Measurements from ENCODE around the gene TRPM3.

TRPM3 gene

DNA sequence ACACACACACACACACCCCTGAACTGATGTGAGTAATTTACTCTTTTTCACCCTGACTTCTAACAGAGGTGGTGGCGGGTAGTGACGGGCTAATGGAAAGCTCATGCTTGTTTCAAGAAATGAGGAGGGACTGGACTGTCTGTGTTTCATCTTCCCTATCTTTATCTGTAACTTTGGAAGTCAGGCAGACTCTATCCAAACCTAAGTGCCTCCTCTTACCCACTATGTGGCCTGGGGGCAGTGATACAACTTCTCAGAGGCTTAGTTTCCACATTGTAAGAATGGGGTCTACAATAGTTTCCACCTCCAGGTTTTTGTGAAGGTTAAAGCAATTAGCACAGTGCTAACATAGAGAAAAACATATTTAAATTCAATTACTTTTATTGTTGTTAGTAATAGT, 5.9 kb upstream of the TRPM3 start:
- no peak overlapping the region for H3K9ac ChIP-seq (ENCODE audit: low read depth, low read length)
- H3K4me1 ChIP-seq (ENCODE audit: control insufficient read depth, insufficient read depth, low read length) = no peaks in the 10 kb centered on the region
- H3K27me3 ChIP-seq (ENCODE audit: control insufficient read depth, insufficient read depth, low read length) = peaks cover 26% of the 10 kb centered on the region
- H3K9me3 ChIP-seq (replicated peaks; ENCODE audit: low read length) = no peaks in the 10 kb centered on the region
- no peak overlapping the region for H3K4me3 ChIP-seq (ENCODE audit: low read length)
- no peak overlapping the region for H3K4me2 ChIP-seq (ENCODE audit: low read length)
- H3K36me3 ChIP-seq (ENCODE audit: insufficient read depth, low read length) = no peaks in the 10 kb centered on the region

GRCh38 chr9:71122421-71122820, 1.0 kb upstream of the TRPM3 start:
- Histone ChIP-seq H3K4me3 (ENCODE audit: low read length) (no peak overlapping the region), H3K9me3 (replicated peaks; ENCODE audit: low read length) (no peaks in the 10 kb centered on the region), H3K27me3 (ENCODE audit: control insufficient read depth, insufficient read depth, low read length) (peaks cover 52% of the 10 kb centered on the region), H3K4me1 (ENCODE audit: control insufficient read depth, insufficient read depth, low read length) (no peaks in the 10 kb centered on the region), H3K9ac (ENCODE audit: low read depth, low read length) (no peak overlapping the region), H3K4me2 (ENCODE audit: low read length) (no peak overlapping the region), H3K36me3 (ENCODE audit: insufficient read depth, low read length) (no peaks in the 10 kb centered on the region)

GRCh38 chr9:71122022-71122275, 528 bp upstream of the TRPM3 start:
- Histone ChIP-seq H3K36me3 (ENCODE audit: insufficient read depth, low read length) (no peaks in the 10 kb centered on the region), H3K27me3 (ENCODE audit: control insufficient read depth, insufficient read depth, low read length) (peaks cover 52% of the 10 kb centered on the region), H3K9me3 (replicated peaks; ENCODE audit: low read length) (no peaks in the 10 kb centered on the region), H3K4me3 (ENCODE audit: low read length) (no peak overlapping the region), H3K4me2 (ENCODE audit: low read length) (no peak overlapping the region), H3K4me1 (ENCODE audit: control insufficient read depth, insufficient read depth, low read length) (no peaks in the 10 kb centered on the region), H3K9ac (ENCODE audit: low read depth, low read length) (no peak overlapping the region)

DNA sequence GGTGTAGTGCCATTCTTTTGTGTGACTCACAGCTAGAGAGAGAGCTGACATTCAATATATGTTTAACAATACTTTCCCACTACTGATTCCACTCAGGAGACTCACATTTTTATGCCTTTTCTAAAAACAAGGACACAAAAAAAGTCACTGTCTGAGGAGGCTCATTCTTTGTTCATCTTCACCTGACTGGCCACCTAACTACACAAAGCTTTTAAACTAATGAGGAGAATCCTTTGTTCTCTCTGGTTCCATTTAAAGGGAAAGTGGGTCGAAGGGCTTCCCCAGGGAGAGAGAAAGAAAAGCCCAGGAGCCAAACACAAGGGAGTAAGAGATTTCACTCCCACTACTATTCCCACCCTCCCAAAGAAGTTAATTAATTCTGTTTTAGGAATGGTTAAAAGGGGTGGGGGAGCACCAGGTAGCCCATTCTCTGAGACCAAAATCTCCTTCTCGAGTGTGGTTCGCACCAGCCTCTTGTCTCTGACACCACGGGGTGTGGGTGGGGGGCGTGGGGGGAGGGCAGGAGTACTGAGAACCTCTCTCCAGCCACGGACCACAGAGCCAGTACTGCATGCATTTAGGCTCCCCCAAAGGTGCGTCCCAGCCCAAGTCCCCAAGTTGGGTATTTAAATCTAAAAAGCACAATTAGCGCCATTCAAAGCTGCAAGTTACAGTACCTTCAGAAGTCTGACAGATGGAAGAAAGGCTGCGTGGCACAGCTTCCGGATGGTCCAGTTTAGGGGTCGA, 747 bp downstream of the TRPM3 start:
- Histone ChIP-seq H3K9ac (ENCODE audit: low read depth, low read length) (no peak overlapping the region), H3K4me1 (ENCODE audit: control insufficient read depth, insufficient read depth, low read length) (no peaks in the 10 kb centered on the region), H3K4me3 (ENCODE audit: low read length) (no peak overlapping the region), H3K27me3 (ENCODE audit: control insufficient read depth, insufficient read depth, low read length) (peaks cover 53% of the 10 kb centered on the region), H3K9me3 (replicated peaks; ENCODE audit: low read length) (no peaks in the 10 kb centered on the region), H3K4me2 (ENCODE audit: low read length) (no peak overlapping the region), H3K36me3 (ENCODE audit: insufficient read depth, low read length) (no peaks in the 10 kb centered on the region)

DNA sequence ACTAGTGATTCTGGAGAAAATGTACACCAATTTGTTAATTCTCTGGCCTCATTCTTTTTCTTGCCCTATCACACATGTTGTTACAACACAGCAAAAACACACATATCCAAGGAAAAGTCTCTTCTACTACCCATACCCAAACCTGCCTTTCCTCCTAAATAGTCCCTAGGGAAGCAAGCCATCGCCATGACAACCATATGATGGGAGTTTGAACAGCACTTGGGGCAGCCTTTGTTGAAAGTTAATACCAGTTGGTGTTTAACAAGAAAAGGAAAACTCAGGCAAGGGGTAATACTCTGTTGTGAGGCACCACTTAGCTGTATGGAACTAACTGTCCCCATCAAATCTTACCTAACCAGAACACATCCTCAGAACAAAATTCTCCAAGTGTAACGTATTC, 1.7 kb downstream of the TRPM3 start:
- no peaks in the 10 kb centered on the region for H3K36me3 ChIP-seq (ENCODE audit: insufficient read depth, low read length)
- H3K4me3 ChIP-seq (ENCODE audit: low read length) = no peak overlapping the region
- H3K4me2 ChIP-seq (ENCODE audit: low read length) = no peak overlapping the region
- H3K9me3 ChIP-seq (replicated peaks; ENCODE audit: low read length) = no peaks in the 10 kb centered on the region
- no peaks in the 10 kb centered on the region for H3K4me1 ChIP-seq (ENCODE audit: control insufficient read depth, insufficient read depth, low read length)
- no peak overlapping the region for H3K9ac ChIP-seq (ENCODE audit: low read depth, low read length)
- peaks cover 59% of the 10 kb centered on the region for H3K27me3 ChIP-seq (ENCODE audit: control insufficient read depth, insufficient read depth, low read length)

DNA sequence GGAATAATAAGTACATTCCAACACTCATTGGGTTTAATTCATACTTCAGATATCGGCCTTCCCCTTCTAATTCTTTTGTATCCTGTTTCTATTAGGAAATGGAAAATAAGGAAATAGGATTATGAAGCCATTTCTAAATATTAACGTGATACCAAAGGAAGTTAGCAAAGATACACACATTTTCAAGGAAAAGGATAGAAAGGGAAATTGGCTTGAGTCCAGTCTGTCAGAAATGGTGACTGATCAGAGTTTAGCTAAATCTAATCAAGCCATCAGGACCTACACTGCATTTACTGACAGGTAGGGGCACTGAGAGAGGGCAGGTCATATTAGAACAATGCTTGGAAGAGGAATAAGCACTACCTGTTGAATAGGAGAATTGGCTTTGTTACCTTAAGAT, 3.1 kb downstream of the TRPM3 start:
- H3K9ac ChIP-seq (ENCODE audit: low read depth, low read length) = no peak overlapping the region
- H3K4me2 ChIP-seq (ENCODE audit: low read length) = no peak overlapping the region
- no peaks in the 10 kb centered on the region for H3K9me3 ChIP-seq (replicated peaks; ENCODE audit: low read length)
- H3K27me3 ChIP-seq (ENCODE audit: control insufficient read depth, insufficient read depth, low read length) = peaks cover 48% of the 10 kb centered on the region
- H3K4me1 ChIP-seq (ENCODE audit: control insufficient read depth, insufficient read depth, low read length) = no peaks in the 10 kb centered on the region
- no peaks in the 10 kb centered on the region for H3K36me3 ChIP-seq (ENCODE audit: insufficient read depth, low read length)
- H3K4me3 ChIP-seq (ENCODE audit: low read length) = no peak overlapping the region

DNA sequence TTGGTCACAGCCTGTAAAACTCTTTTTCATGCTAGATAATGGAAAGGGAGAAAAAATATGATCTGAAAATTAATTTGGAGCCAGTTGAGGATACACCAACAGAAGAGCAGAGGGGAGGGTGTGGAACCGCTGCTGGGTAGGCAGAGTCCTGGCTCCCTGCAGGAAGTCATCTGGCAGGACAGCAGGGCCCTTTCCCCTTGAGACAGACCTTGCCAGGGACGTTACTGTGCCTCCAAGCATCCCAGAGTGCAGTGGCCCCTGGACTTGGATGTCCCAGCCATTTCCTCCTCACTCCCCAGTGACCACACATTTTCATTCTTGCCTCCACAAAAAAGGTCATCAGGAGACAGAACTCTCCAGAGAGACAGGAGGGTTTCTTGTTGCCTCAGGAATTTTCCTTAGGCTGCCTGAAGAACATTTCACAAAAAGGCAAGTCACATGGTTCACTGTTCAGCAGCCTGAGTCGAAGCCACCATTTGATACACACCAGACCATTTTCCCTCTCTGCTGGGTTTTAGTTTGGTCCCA, 5.9 kb downstream of the TRPM3 start:
- Histone ChIP-seq H3K9ac (ENCODE audit: low read depth, low read length) (no peak overlapping the region), H3K4me2 (ENCODE audit: low read length) (no peak overlapping the region), H3K36me3 (ENCODE audit: insufficient read depth, low read length) (no peaks in the 10 kb centered on the region), H3K4me3 (ENCODE audit: low read length) (no peak overlapping the region), H3K4me1 (ENCODE audit: control insufficient read depth, insufficient read depth, low read length) (no peaks in the 10 kb centered on the region), H3K27me3 (ENCODE audit: control insufficient read depth, insufficient read depth, low read length) (peaks cover 26% of the 10 kb centered on the region), H3K9me3 (replicated peaks; ENCODE audit: low read length) (no peaks in the 10 kb centered on the region)

GRCh38 chr9:71112866-71113265, 8.6 kb downstream of the TRPM3 start:
- H3K27me3 ChIP-seq (ENCODE audit: control insufficient read depth, insufficient read depth, low read length) = peaks cover 12% of the 10 kb centered on the region
- no peaks in the 10 kb centered on the region for H3K4me1 ChIP-seq (ENCODE audit: control insufficient read depth, insufficient read depth, low read length)
- H3K9ac ChIP-seq (ENCODE audit: low read depth, low read length) = no peak overlapping the region
- no peaks in the 10 kb centered on the region for H3K9me3 ChIP-seq (replicated peaks; ENCODE audit: low read length)
- H3K36me3 ChIP-seq (ENCODE audit: insufficient read depth, low read length) = no peaks in the 10 kb centered on the region
- H3K4me3 ChIP-seq (ENCODE audit: low read length) = no peak overlapping the region
- no peak overlapping the region for H3K4me2 ChIP-seq (ENCODE audit: low read length)

DNA sequence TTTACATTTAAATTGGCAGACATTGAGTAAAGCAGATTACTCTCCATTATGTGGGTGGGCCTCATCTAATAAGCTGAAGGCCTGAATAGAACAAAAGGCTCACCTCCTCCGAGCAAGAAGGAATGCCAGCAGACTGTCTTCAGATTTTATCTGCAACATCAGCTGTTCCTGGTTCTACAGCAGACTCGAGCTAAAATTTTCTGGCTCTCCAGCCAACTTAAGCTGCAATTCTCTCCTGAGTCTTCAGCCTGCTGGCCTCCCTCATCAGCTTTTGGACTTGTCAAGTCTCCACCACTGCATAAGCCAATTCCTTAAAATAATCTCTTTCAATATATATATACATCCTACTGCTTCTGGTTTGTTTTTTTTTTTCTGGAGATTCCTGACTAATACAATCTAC, 12.5 kb downstream of the TRPM3 start:
- H3K9ac ChIP-seq (ENCODE audit: low read depth, low read length) = no peak overlapping the region
- no peak overlapping the region for H3K4me2 ChIP-seq (ENCODE audit: low read length)
- H3K4me1 ChIP-seq (ENCODE audit: control insufficient read depth, insufficient read depth, low read length) = no peaks in the 10 kb centered on the region
- peaks cover 7% of the 10 kb centered on the region for H3K27me3 ChIP-seq (ENCODE audit: control insufficient read depth, insufficient read depth, low read length)
- no peaks in the 10 kb centered on the region for H3K9me3 ChIP-seq (replicated peaks; ENCODE audit: low read length)
- H3K36me3 ChIP-seq (ENCODE audit: insufficient read depth, low read length) = no peaks in the 10 kb centered on the region
- no peak overlapping the region for H3K4me3 ChIP-seq (ENCODE audit: low read length)

GRCh38 chr9:71106992-71107391, 14.4 kb downstream of the TRPM3 start:
- Histone ChIP-seq H3K4me3 (ENCODE audit: low read length) (no peak overlapping the region), H3K36me3 (ENCODE audit: insufficient read depth, low read length) (no peaks in the 10 kb centered on the region), H3K9me3 (replicated peaks; ENCODE audit: low read length) (no peaks in the 10 kb centered on the region), H3K27me3 (ENCODE audit: control insufficient read depth, insufficient read depth, low read length) (peaks cover 7% of the 10 kb centered on the region), H3K4me1 (ENCODE audit: control insufficient read depth, insufficient read depth, low read length) (no peaks in the 10 kb centered on the region), H3K4me2 (ENCODE audit: low read length) (no peak overlapping the region), H3K9ac (ENCODE audit: low read depth, low read length) (no peak overlapping the region)

DNA sequence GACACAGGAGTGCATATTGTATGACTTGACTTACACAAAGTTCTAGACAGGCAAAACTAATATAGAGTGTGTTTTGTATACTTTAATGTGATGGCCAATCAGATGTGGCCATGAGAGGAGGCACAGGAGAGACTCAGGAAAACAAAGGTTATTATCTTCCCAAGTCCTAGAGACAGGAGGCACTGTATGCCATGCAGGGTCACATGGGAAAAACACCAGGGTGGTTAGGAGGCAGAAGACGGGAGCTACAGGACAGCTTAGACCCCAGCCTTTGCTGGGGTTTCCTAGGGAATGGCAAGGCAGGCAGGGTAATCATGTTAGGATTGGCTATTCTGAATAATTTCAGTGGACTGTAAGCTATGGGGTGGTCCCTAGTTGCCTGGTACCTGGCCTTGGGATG, 16.2 kb downstream of the TRPM3 start:
- H3K9me3 ChIP-seq (replicated peaks; ENCODE audit: low read length) = no peaks in the 10 kb centered on the region
- H3K9ac ChIP-seq (ENCODE audit: low read depth, low read length) = no peak overlapping the region
- H3K36me3 ChIP-seq (ENCODE audit: insufficient read depth, low read length) = no peaks in the 10 kb centered on the region
- H3K4me3 ChIP-seq (ENCODE audit: low read length) = no peak overlapping the region
- no peaks in the 10 kb centered on the region for H3K4me1 ChIP-seq (ENCODE audit: control insufficient read depth, insufficient read depth, low read length)
- H3K27me3 ChIP-seq (ENCODE audit: control insufficient read depth, insufficient read depth, low read length) = peaks cover 13% of the 10 kb centered on the region
- no peak overlapping the region for H3K4me2 ChIP-seq (ENCODE audit: low read length)

GRCh38 chr9:71098801-71099200, 22.6 kb downstream of the TRPM3 start:
- H3K4me2 ChIP-seq (ENCODE audit: low read length) = no peak overlapping the region
- H3K27me3 ChIP-seq (ENCODE audit: control insufficient read depth, insufficient read depth, low read length) = peaks cover 21% of the 10 kb centered on the region
- H3K4me3 ChIP-seq (ENCODE audit: low read length) = no peak overlapping the region
- no peaks in the 10 kb centered on the region for H3K4me1 ChIP-seq (ENCODE audit: control insufficient read depth, insufficient read depth, low read length)
- no peak overlapping the region for H3K9ac ChIP-seq (ENCODE audit: low read depth, low read length)
- no peaks in the 10 kb centered on the region for H3K36me3 ChIP-seq (ENCODE audit: insufficient read depth, low read length)
- H3K9me3 ChIP-seq (replicated peaks; ENCODE audit: low read length) = no peaks in the 10 kb centered on the region

All from skeletal muscle satellite cell (primary cell).